Measurements from ENCODE around the gene SERTAD3.

Gene SERTAD3

GRCh38 chr19:40395956-40396355 lies 48.2 kb downstream of the SERTAD3 start:
- peaks cover 7% of the 10 kb centered on the region; the same call in 1 of the 2 replicates for H3F3A ChIP-seq (ENCODE audit: insufficient read depth, low read length)
- no peaks in the 10 kb centered on the region for H3K36me3 ChIP-seq (replicated peaks; ENCODE audit: insufficient read depth, low read length)
- no peaks in the 10 kb centered on the region for H4K20me1 ChIP-seq (ENCODE audit: insufficient read depth, low read length)
- peak overlapping the region; percentile 33 for H3K4me3 ChIP-seq (ENCODE audit: low read length)
- H3K9ac ChIP-seq (ENCODE audit: low read length), result no peak overlapping the region
- H3K9me3 ChIP-seq (replicated peaks; ENCODE audit: insufficient read depth, low read length), result no peaks in the 10 kb centered on the region
- peak; percentile 40 for DNase-seq
- H3K9me2 ChIP-seq (replicated peaks; ENCODE audit: insufficient read depth, low read length), result no peaks in the 10 kb centered on the region
- no peak overlapping the region for H3K27ac ChIP-seq (ENCODE audit: low read length)
- peaks cover 46% of the 10 kb centered on the region for H3K27me3 ChIP-seq (replicated peaks; ENCODE audit: insufficient read depth, low read length)
- TF ChIP-seq, protein P1, sequence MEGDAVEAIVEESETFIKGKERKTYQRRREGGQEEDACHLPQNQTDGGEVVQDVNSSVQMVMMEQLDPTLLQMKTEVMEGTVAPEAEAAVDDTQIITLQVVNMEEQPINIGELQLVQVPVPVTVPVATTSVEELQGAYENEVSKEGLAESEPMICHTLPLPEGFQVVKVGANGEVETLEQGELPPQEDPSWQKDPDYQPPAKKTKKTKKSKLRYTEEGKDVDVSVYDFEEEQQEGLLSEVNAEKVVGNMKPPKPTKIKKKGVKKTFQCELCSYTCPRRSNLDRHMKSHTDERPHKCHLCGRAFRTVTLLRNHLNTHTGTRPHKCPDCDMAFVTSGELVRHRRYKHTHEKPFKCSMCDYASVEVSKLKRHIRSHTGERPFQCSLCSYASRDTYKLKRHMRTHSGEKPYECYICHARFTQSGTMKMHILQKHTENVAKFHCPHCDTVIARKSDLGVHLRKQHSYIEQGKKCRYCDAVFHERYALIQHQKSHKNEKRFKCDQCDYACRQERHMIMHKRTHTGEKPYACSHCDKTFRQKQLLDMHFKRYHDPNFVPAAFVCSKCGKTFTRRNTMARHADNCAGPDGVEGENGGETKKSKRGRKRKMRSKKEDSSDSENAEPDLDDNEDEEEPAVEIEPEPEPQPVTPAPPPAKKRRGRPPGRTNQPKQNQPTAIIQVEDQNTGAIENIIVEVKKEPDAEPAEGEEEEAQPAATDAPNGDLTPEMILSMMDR (IDR thresholded peaks at IDR 0.05; ENCODE audit: low read length), result no peak
- TF ChIP-seq EZH2phosphoT487 (IDR thresholded peaks at IDR 0.05; ENCODE audit: low read length), result no peak
- no peak for TF ChIP-seq EZH2 (optimal IDR thresholded peaks at IDR 0.05; ENCODE audit: low read depth, low read length)
- no peaks in the 10 kb centered on the region for H3K4me1 ChIP-seq (ENCODE audit: low read length)
- H3K4me2 ChIP-seq (ENCODE audit: low read depth, low read length), result peak overlapping the region; percentile 70
- H3K79me2 ChIP-seq (ENCODE audit: low read length), result no peaks in the 10 kb centered on the region
- H2AFZ ChIP-seq (ENCODE audit: low read length), result peak overlapping the region; percentile 35

- Histone ChIP-seq H3K27me3 (replicated peaks; ENCODE audit: insufficient read depth, low read length) (peaks cover 46% of the 10 kb centered on the region), H3K36me3 (replicated peaks; ENCODE audit: insufficient read depth, low read length) (no peaks in the 10 kb centered on the region), H3K4me3 (ENCODE audit: low read length) (no peak overlapping the region), H3K9ac (ENCODE audit: low read length) (no peak overlapping the region), H3K79me2 (ENCODE audit: low read length) (no peaks in the 10 kb centered on the region), H3K4me2 (ENCODE audit: low read depth, low read length) (no peak overlapping the region), H4K20me1 (ENCODE audit: insufficient read depth, low read length) (no peaks in the 10 kb centered on the region), H3K27ac (ENCODE audit: low read length) (no peak overlapping the region), H3K9me3 (replicated peaks; ENCODE audit: insufficient read depth, low read length) (no peaks in the 10 kb centered on the region), H3K9me2 (replicated peaks; ENCODE audit: insufficient read depth, low read length) (no peaks in the 10 kb centered on the region), H3F3A (ENCODE audit: insufficient read depth, low read length) (peaks cover 7% of the 10 kb centered on the region; the same call in 1 of the 2 replicates), H3K4me1 (ENCODE audit: low read length) (no peaks in the 10 kb centered on the region), H2AFZ (ENCODE audit: low read length) (no peak overlapping the region)
- TF ChIP-seq EZH2phosphoT487 (IDR thresholded peaks at IDR 0.05; ENCODE audit: low read length) (no peak), EZH2 (optimal IDR thresholded peaks at IDR 0.05; ENCODE audit: low read depth, low read length) (no peak)
- TF ChIP-seq, protein P1 (IDR thresholded peaks at IDR 0.05; ENCODE audit: low read length), result no peak
- DNase-seq, result no peak
Measured at GRCh38 chr19:40394816-40395210, 49.3 kb downstream of the SERTAD3 start.

- H3K36me3 ChIP-seq (replicated peaks; ENCODE audit: insufficient read depth, low read length), result no peaks in the 10 kb centered on the region
- H3K4me2 ChIP-seq (ENCODE audit: low read depth, low read length), result no peak overlapping the region
- no peaks in the 10 kb centered on the region for H4K20me1 ChIP-seq (ENCODE audit: insufficient read depth, low read length)
- H3K9ac ChIP-seq (ENCODE audit: low read length), result no peak overlapping the region
- H3K27me3 ChIP-seq (replicated peaks; ENCODE audit: insufficient read depth, low read length), result peaks cover 46% of the 10 kb centered on the region
- no peak for DNase-seq
- no peak overlapping the region for H2AFZ ChIP-seq (ENCODE audit: low read length)
- no peaks in the 10 kb centered on the region for H3K9me2 ChIP-seq (replicated peaks; ENCODE audit: insufficient read depth, low read length)
- peaks cover 7% of the 10 kb centered on the region; the same call in 1 of the 2 replicates for H3F3A ChIP-seq (ENCODE audit: insufficient read depth, low read length)
- no peak overlapping the region for H3K4me3 ChIP-seq (ENCODE audit: low read length)
- no peaks in the 10 kb centered on the region for H3K79me2 ChIP-seq (ENCODE audit: low read length)
- no peaks in the 10 kb centered on the region for H3K9me3 ChIP-seq (replicated peaks; ENCODE audit: insufficient read depth, low read length)
- no peaks in the 10 kb centered on the region for H3K4me1 ChIP-seq (ENCODE audit: low read length)
- H3K27ac ChIP-seq (ENCODE audit: low read length), result no peak overlapping the region
- TF ChIP-seq, protein P1 (IDR thresholded peaks at IDR 0.05; ENCODE audit: low read length), result no peak
Measured at GRCh38 chr19:40393894-40394815, 50.0 kb downstream of the SERTAD3 start.

Data from MM.1S (cell line).